PC-9 (cell line): Measurements from ENCODE around the gene MAN2A2. TPM values are rescaled to one million over a fixed set of nuclear protein-coding genes. Genes with fewer than 3 reads are reported as not detected.

Source experiments
- BruUV-seq: library from RNA; stranded (reverse); fragments of 400-500 nt; replicated peaks from 2 replicates; lab custom pipeline; 2021; lab: Mats Ljungman, UMichigan
- CTCF ChIA-PET: fragments of 300-600 bp; sonication (Branson Sonifier 250); formaldehyde crosslinking; loops from one replicate; lab custom pipeline; 2022; ENCODE audit warnings: antibody characterized with exemption; lab: Charles Lee
- POLR2A ChIA-PET: fragments of 300-600 bp; sonication (Branson Sonifier 250); formaldehyde crosslinking; loops from one replicate; lab custom pipeline; 2022; ENCODE audit warnings: antibody characterized with exemption; ENCODE audit not compliant: unreplicated experiment; lab: Charles Lee
- DNase-seq, 2 experiments: peaks; one replicate each; pipeline versions ENCODE4 v3.0.0 to v3.0.0-alpha.2; 2015 to 2022; ENCODE audit warnings: mixed read lengths in 1 of 2
- H2AFZ ChIP-seq: fragments of 200-600 bp; sonication (generic); 2 replicates; pipeline ENCODE4 v1.8.1; 2017; ENCODE audit warnings: antibody characterized with exemption
- H3F3A ChIP-seq: fragments of 200-600 bp; sonication (generic); 2 replicates; pipeline ENCODE4 v1.8.1; 2017; ENCODE audit warnings: antibody characterized with exemption, mild to moderate bottlenecking, low read depth; ENCODE audit not compliant: insufficient read depth
- H3K27ac ChIP-seq: fragments of 200-600 bp; sonication (generic); 2 replicates; pipeline ENCODE4 v1.6.1; 2016; ENCODE audit warnings: mixed run types
- H3K27me3 ChIP-seq: fragments of 200-600 bp; sonication (generic); 2 replicates; pipeline ENCODE4 v1.6.1; 2016; ENCODE audit warnings: low read depth, mixed run types; ENCODE audit not compliant: insufficient read depth
- H3K36me3 ChIP-seq: fragments of 200-600 bp; sonication (generic); 2 replicates; pipeline ENCODE4 v1.6.1; 2016; ENCODE audit warnings: low read depth, mixed run types
- H3K4me1 ChIP-seq: fragments of 200-600 bp; sonication (generic); replicated peaks from 2 replicates; pipeline ENCODE4 v1.6.1; 2016; ENCODE audit warnings: mixed run types; ENCODE audit not compliant: insufficient read depth
- H3K4me2 ChIP-seq: fragments of 200-600 bp; sonication (generic); 2 replicates; pipeline ENCODE4 v1.6.1; 2017; ENCODE audit warnings: mixed run types
- H3K4me3 ChIP-seq: fragments of 200-600 bp; sonication (generic); 2 replicates; pipeline ENCODE4 v1.6.1; 2016; ENCODE audit warnings: mixed run types
- H3K79me2 ChIP-seq: fragments of 200-600 bp; sonication (generic); 2 replicates; pipeline ENCODE4 v1.6.1; 2017; ENCODE audit warnings: low read depth, mixed run types
- H3K9me2 ChIP-seq: fragments of 200-600 bp; sonication (generic); 2 replicates; pipeline ENCODE4 v1.8.1; 2017; ENCODE audit warnings: mild to moderate bottlenecking; ENCODE audit not compliant: insufficient read depth
- H3K9me3 ChIP-seq: fragments of 200-600 bp; sonication (generic); 2 replicates; pipeline ENCODE4 v1.8.1; 2016; ENCODE audit warnings: low read depth; ENCODE audit not compliant: insufficient read depth
- H4K20me1 ChIP-seq: fragments of 200-600 bp; sonication (generic); 2 replicates; pipeline ENCODE4 v1.8.1; 2017; ENCODE audit not compliant: insufficient read depth
- CTCF ChIP-seq: fragments of 200-600 bp; sonication (generic); conservative IDR thresholded peaks from 2 replicates; pipeline ENCODE4 v1.6.1; 2017; ENCODE audit warnings: mixed run types, antibody characterized with exemption, mild to moderate bottlenecking, moderate library complexity
- EZH2 ChIP-seq: fragments of 200-600 bp; sonication (generic); IDR thresholded peaks from 2 replicates; pipeline ENCODE4 v1.8.0; 2017; ENCODE audit warnings: antibody characterized with exemption, low read depth
- intact Hi-C: fragments of 100-400 bp; cut with micrococcal nuclease; formaldehyde crosslinking; loops from one replicate; pipeline ENCODE4 v1.10.0; 2022; ENCODE audit not compliant: unreplicated experiment
- total RNA-seq: library from RNA; stranded (reverse); gene quantifications from 2 replicates; pipeline ENCODE4 v1.2.3, GENCODE V29; 2021

MAN2A2 gene
- total RNA-seq, 1 experiment from 2014 or later = 27.1 TPM

- Histone ChIP-seq H3K4me3 (no peak overlapping the region), H3K79me2 (no peaks in the 10 kb centered on the region), H2AFZ (no peak overlapping the region; the same call in 1 of the 2 replicates), H4K20me1 (no peaks in the 10 kb centered on the region), H3K4me1 (peaks cover 66% of the 10 kb centered on the region), H3K27me3 (no peaks in the 10 kb centered on the region), H3K9me3 (no peaks in the 10 kb centered on the region), H3K9me2 (no peaks in the 10 kb centered on the region), H3F3A (peaks cover 48% of the 10 kb centered on the region), H3K4me2 (peak overlapping the region; percentile 62), H3K27ac (peak overlapping the region; percentile 90), H3K36me3 (no peaks in the 10 kb centered on the region)
- intact Hi-C loops = no loop called here
- ChIA-PET CTCF (no interaction called here), POLR2A (no interaction called here)
- DNase-seq = peak in 1 of 2 experiments; percentile 82
- no TSS peak for BruUV-seq
- TF ChIP-seq CTCF (no peak), EZH2 (no peak)
Measured at GRCh38 chr15:90860450-90860849, 42.7 kb upstream of the MAN2A2 start.

- Histone ChIP-seq H3K9me2 (no peaks in the 10 kb centered on the region), H3K4me1 (peaks cover 66% of the 10 kb centered on the region), H3K79me2 (no peaks in the 10 kb centered on the region), H3K27ac (peak overlapping the region; percentile 90), H4K20me1 (no peaks in the 10 kb centered on the region), H3K36me3 (no peaks in the 10 kb centered on the region), H3K27me3 (no peaks in the 10 kb centered on the region), H2AFZ (no peak overlapping the region), H3K4me2 (peak overlapping the region; percentile 62), H3K4me3 (no peak overlapping the region; the same call in 1 of the 2 replicates), H3K9me3 (no peaks in the 10 kb centered on the region), H3F3A (peaks cover 48% of the 10 kb centered on the region)
- CTCF ChIA-PET = no interaction called here
- POLR2A ChIA-PET = no interaction called here
- intact Hi-C loops = no loop called here
- TF ChIP-seq EZH2 (no peak), CTCF (no peak)
- no TSS peak for BruUV-seq
- peak in 1 of 2 experiments; percentile 94 for DNase-seq
Measured at GRCh38 chr15:90860942-90861675, 42.0 kb upstream of the MAN2A2 start.

DNA sequence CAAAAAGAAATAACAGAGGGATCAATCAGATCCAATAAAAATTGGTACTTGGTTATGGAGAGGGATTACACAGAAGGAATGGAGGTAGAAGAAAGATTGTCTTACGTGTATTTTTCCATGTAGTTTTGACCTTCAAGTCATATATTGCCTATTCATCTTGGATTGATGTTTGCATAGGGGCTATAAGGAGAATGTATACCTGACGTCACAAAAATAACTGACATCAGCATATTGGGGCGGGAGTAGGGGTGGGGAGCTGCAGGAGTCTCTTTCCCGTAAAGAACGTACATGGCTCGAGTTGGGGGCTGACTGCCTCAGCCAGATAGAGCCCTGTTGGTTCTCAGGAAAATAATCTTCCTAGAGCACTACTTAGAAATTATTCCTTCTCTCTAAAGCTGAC lies 40.6 kb upstream of the MAN2A2 start:
- H3K79me2 ChIP-seq = no peaks in the 10 kb centered on the region
- TF ChIP-seq CTCF (no peak), EZH2 (no peak)
- ChIA-PET CTCF (no interaction called here), POLR2A (no interaction called here)
- H3K4me2 ChIP-seq = 0 out of 2 replicates have a peak overlapping the region, but pooled peaks have one; percentile 49
- no peak overlapping the region for H3K27ac ChIP-seq
- H3K4me3 ChIP-seq = no peak overlapping the region
- H3K27me3 ChIP-seq = no peaks in the 10 kb centered on the region
- no peaks in the 10 kb centered on the region for H3K9me3 ChIP-seq
- no TSS peak for BruUV-seq
- intact Hi-C loops = no loop called here
- peaks cover 49% of the 10 kb centered on the region for H3F3A ChIP-seq
- no peak for DNase-seq
- H3K9me2 ChIP-seq = no peaks in the 10 kb centered on the region
- no peak overlapping the region for H2AFZ ChIP-seq
- H4K20me1 ChIP-seq = no peaks in the 10 kb centered on the region
- H3K36me3 ChIP-seq = no peaks in the 10 kb centered on the region
- peaks cover 68% of the 10 kb centered on the region for H3K4me1 ChIP-seq
